Chondrocyte (in vitro differentiated cells): ENCODE results near the gene PAX5. TPM values are rescaled to one million over a fixed set of nuclear protein-coding genes. Genes with fewer than 3 reads are reported as not detected.

Source experiments
- DNase-seq: peaks from one replicate; pipeline ENCODE4 v3.0.0; 2021; ENCODE audit warnings: mixed read lengths, low spot score
- H3K27ac Mint-ChIP-seq: one replicate; pipeline ENCODE4 v1.8.0; 2021; ENCODE audit warnings: mild to moderate bottlenecking, moderate library complexity, mixed read lengths; ENCODE audit not compliant: unreplicated experiment
- H3K27me3 Mint-ChIP-seq: 2 replicates; pipeline ENCODE4 v1.8.0; 2021; ENCODE audit warnings: low read depth, mixed read lengths
- H3K36me3 Mint-ChIP-seq: 2 replicates; pipeline ENCODE4 v1.8.0; 2021; ENCODE audit warnings: low read depth, mixed read lengths
- H3K4me1 Mint-ChIP-seq: 2 replicates; pipeline ENCODE4 v1.8.0; 2021; ENCODE audit warnings: low read depth, mild to moderate bottlenecking, mixed read lengths
- H3K4me3 Mint-ChIP-seq: one replicate; pipeline ENCODE4 v1.8.0; 2021; ENCODE audit warnings: mild to moderate bottlenecking, moderate library complexity, mixed read lengths; ENCODE audit not compliant: unreplicated experiment
- H3K9me3 Mint-ChIP-seq: 2 replicates; pipeline ENCODE4 v1.8.0; 2021; ENCODE audit warnings: low read depth, mixed read lengths
- CTCF ChIP-seq: fragments of 200-600 bp; sonication (generic); IDR thresholded peaks from 2 replicates; pipeline ENCODE4 v1.5.0; 2021; ENCODE audit warnings: antibody characterized with exemption, mild to moderate bottlenecking, moderate library complexity
- total RNA-seq: library from RNA; stranded (reverse); gene quantifications from 3 replicates; pipeline ENCODE4 v1.2.1, GENCODE V29; 2021

The PAX5 gene
- total RNA-seq, 1 donor from 2014 or later = not detected

DNA sequence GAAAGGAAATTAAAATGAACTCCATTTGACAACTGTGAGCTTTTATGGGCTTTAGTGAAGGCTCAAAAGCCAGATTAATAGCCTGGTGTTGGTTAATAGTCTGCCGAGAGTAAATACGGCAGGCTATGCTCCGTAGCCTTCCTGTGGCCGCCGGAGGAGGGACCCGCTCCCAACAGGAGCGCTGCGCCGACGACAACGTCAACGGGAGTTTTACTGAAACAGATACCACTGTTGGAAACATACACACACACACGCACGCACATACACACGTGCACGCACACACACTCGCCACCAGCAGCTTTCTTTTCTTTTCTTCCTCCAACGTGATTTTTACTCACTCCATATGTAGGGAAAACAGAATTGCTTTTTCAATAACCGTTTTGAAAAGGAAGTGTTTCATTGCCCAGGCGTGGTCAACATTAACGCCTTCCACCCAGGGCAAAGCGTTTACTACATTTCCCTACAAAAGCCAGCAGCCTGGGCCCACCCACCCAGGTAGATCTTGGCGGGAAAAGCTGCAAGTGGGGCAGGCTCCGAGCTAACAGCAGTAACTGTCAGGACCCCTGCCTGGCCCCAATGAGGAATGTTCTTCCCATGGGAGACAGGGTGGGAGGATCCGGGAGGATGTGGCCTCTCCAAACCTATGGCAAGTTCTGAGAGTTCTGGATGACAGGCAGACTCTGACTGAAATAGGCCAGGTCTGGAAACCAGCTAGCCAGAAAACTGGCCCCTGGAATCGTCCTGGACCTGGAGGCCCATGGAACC is 72.3 kb downstream of the PAX5 start:
- Mint-ChIP-seq H3K27me3 (peaks cover 56% of the 10 kb centered on the region), H3K4me1 (no peaks in the 10 kb centered on the region)

DNA sequence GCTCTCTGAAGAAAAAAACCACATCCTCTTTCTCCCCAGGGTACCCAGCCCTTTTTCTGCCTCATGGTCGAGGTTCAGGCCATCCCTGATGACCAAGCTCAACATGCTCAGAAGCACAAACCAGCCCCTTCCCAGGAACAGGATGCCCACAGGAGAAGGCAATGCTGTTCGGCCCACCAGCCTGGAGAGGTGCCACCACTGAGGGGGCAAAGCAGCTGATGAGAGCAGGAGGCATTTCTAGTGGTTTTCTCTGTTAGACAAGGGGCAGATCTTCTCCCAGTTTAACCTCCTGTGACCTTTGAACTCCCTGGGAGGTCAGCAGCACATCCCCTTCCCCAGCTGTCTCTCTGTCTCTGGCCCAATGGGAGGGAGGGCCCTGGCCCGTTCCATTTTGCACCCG is 73.0 kb downstream of the PAX5 start:
- TF ChIP-seq CTCF = no peak
- DNase-seq = no peak
- H3K27ac Mint-ChIP-seq = no peak overlapping the region
- H3K36me3 Mint-ChIP-seq = no peaks in the 10 kb centered on the region
- H3K27me3 Mint-ChIP-seq = peaks cover 57% of the 10 kb centered on the region
- no peaks in the 10 kb centered on the region for H3K4me1 Mint-ChIP-seq
- no peaks in the 10 kb centered on the region for H3K9me3 Mint-ChIP-seq
- H3K4me3 Mint-ChIP-seq = no peak overlapping the region

More for the DNA sequence above, 72.3 kb downstream of the PAX5 start:
- Mint-ChIP-seq H3K36me3 (no peaks in the 10 kb centered on the region), H3K27ac (no peak overlapping the region), H3K9me3 (no peaks in the 10 kb centered on the region), H3K4me3 (no peak overlapping the region)
- DNase-seq = no peak
- TF ChIP-seq CTCF = no peak

DNA sequence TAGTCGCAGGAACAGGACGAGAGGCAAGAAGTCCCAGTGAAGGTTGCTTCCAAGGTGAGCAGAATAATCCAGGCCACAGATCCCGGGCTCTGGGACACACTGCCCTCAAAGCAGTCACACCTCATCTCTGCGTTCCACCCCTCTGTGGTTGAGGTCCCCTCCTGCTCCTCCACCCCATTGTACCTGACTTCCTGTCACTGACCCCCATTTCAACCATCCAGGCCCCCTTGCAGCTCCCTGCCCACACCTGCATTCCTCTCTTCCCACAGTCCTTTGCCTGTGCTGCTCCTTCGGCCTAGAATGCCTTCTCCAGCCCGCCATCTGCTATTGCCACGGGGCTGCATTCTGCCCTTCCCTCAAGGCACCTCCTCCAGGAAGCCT is 73.5 kb downstream of the PAX5 start:
- Mint-ChIP-seq H3K4me1 (no peaks in the 10 kb centered on the region), H3K9me3 (no peaks in the 10 kb centered on the region), H3K27ac (no peak overlapping the region), H3K27me3 (peaks cover 55% of the 10 kb centered on the region), H3K36me3 (no peaks in the 10 kb centered on the region), H3K4me3 (no peak overlapping the region)
- no peak for DNase-seq
- TF ChIP-seq CTCF = no peak

DNA sequence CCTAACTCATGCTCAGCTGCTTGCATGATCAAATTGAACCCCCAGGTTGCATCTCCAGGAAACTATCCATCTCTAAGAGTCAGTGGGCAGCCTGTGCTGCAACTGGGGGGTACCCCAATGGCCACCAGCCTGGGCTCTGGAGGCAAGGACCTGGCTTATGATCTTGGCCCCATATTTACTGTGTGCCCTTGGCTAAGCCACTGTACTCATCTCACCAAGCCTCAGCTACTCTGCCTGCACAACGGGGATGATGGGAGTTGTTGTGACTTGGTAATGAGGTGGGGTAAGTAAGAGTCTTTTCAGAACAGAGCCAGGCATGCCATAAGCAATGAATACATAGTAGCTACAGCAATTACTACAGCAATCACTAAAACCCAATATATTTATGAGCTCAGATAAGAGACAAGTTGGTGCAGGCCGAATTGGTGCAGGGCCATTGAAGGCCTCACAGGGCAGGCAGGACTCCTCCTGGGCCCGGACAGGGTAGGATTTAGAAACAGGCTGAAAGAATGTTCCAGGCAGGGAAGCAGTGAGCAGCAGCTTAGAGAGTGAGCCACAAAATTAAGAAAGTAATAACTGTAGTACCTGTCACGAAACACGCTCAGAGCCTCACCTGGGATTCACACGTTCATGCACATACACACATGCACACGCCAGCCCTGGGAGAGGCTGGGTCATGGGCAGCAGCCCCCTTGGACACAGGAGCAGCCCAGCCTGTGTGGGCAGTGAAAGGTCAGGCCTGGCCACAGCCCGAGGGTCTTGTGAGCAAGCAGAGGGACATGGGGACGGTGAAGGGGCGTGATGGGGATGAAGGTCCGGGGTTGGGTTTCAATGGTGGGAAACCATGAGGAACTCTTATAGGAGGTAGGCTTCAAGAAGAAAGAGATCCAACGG is 74.1 kb downstream of the PAX5 start:
- Mint-ChIP-seq H3K9me3 (no peaks in the 10 kb centered on the region), H3K4me3 (no peak overlapping the region), H3K27ac (no peak overlapping the region), H3K27me3 (peaks cover 51% of the 10 kb centered on the region), H3K4me1 (no peaks in the 10 kb centered on the region), H3K36me3 (no peaks in the 10 kb centered on the region)
- no peak for DNase-seq
- no peak for TF ChIP-seq CTCF

- Mint-ChIP-seq H3K4me3 (no peak overlapping the region), H3K27ac (no peak overlapping the region), H3K4me1 (no peaks in the 10 kb centered on the region), H3K27me3 (peaks cover 63% of the 10 kb centered on the region), H3K36me3 (no peaks in the 10 kb centered on the region), H3K9me3 (peaks cover 10% of the 10 kb centered on the region)
- TF ChIP-seq CTCF = no peak
- DNase-seq = no peak
Observed at GRCh38 chr9:36956908-36957307, 77.2 kb downstream of the PAX5 start.
